Mesothelial cell of epicardium (in vitro differentiated cells): ENCODE data around the gene ARHGEF28. TPM values are rescaled to one million over a fixed set of nuclear protein-coding genes. Genes with fewer than 3 reads are reported as not detected.

Experiments used
- DNase-seq, 2 experiments: peaks; one replicate each; pipeline ENCODE4 v3.0.0; 2021; ENCODE audit warnings: low spot score in 2 of 2; ENCODE audit not compliant: unreplicated experiment in 2 of 2
- H3K27ac Mint-ChIP-seq: 2 replicates; pipeline ENCODE4 v1.8.0; 2021; ENCODE audit warnings: mixed read lengths
- H3K27me3 Mint-ChIP-seq: 2 replicates; pipeline ENCODE4 v1.8.0; 2021; ENCODE audit warnings: low read depth, mixed read lengths
- H3K36me3 Mint-ChIP-seq: 2 replicates; pipeline ENCODE4 v1.8.0; 2021; ENCODE audit warnings: mixed read lengths
- H3K4me1 Mint-ChIP-seq: 2 replicates; pipeline ENCODE4 v1.8.0; 2021; ENCODE audit warnings: mixed read lengths
- H3K4me3 Mint-ChIP-seq: 2 replicates; pipeline ENCODE4 v1.8.0; 2021; ENCODE audit warnings: mild to moderate bottlenecking, moderate library complexity, mixed read lengths
- H3K9me3 Mint-ChIP-seq: 2 replicates; pipeline ENCODE4 v1.8.0; 2021; ENCODE audit warnings: mixed read lengths
- total RNA-seq: library from RNA; stranded (reverse); gene quantifications from 3 replicates; pipeline ENCODE4 v1.2.1, GENCODE V29; 2021
- TF ChIP-seq, protein P1 (sequence below): fragments of 200-600 bp; sonication (generic); IDR thresholded peaks from one replicate; pipeline ENCODE4 v1.5.0; 2021; ENCODE audit warnings: antibody characterized with exemption; ENCODE audit not compliant: unreplicated experiment

ARHGEF28 gene
- total RNA-seq, 1 donor from 2014 or later = 0.40 TPM

DNA sequence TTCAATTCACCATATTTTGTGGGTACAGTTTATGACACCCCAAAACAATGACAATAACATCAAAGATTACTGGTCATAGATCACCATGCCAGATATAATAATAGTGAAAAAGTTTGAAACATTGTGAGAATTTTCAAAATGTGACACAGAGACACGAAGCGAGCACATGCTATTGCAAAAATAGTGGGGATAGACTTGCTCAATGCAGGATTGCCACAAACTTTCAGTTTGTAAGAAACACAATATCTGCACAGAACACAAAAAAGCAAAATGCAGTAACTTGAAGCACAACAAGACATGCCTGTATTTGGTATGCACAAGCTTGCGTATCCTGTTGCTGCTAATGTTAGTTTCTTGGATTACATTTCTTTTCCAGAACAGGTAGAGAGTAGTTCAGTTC is 35.8 kb downstream of the ARHGEF28 start:
- H3K4me3 Mint-ChIP-seq = no peak overlapping the region
- TF ChIP-seq, protein P1, sequence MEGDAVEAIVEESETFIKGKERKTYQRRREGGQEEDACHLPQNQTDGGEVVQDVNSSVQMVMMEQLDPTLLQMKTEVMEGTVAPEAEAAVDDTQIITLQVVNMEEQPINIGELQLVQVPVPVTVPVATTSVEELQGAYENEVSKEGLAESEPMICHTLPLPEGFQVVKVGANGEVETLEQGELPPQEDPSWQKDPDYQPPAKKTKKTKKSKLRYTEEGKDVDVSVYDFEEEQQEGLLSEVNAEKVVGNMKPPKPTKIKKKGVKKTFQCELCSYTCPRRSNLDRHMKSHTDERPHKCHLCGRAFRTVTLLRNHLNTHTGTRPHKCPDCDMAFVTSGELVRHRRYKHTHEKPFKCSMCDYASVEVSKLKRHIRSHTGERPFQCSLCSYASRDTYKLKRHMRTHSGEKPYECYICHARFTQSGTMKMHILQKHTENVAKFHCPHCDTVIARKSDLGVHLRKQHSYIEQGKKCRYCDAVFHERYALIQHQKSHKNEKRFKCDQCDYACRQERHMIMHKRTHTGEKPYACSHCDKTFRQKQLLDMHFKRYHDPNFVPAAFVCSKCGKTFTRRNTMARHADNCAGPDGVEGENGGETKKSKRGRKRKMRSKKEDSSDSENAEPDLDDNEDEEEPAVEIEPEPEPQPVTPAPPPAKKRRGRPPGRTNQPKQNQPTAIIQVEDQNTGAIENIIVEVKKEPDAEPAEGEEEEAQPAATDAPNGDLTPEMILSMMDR = no peak
- no peak for DNase-seq
- peaks cover 5% of the 10 kb centered on the region for H3K9me3 Mint-ChIP-seq
- no peaks in the 10 kb centered on the region for H3K36me3 Mint-ChIP-seq
- no peak overlapping the region for H3K27ac Mint-ChIP-seq
- H3K4me1 Mint-ChIP-seq = no peaks in the 10 kb centered on the region
- H3K27me3 Mint-ChIP-seq = peaks cover 67% of the 10 kb centered on the region

DNA sequence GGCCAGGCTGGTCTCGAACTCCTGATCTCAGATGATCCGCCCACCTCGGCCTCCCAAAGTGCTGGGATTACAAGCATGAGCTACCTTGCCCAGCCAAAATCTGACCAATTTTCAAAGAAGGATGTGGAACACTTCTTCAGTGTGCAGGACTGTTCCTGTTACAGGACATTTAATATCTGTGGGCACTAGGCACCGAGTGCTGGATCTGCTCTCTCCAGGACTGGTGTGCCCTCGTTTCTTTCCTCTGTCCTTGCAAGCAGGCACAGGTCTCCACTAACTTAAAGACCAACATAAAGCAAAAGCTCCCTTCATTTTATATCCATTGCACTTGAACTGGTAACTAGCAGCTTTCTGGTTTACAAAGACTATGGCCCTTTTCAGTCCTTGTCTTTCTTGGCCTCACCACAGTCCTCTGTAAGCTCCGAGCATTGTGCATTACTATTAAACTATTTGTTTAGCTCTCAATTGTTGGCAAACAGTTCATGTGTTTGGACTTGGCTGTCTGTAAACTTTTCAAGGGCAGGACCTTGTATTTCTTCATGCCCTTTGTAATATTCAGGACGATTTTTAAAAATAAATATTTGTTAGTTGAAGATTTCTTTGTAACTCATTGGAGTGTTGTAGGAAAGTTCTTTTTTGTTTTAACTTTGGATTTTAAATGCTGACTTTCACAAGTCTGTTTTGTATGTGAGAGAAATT is 37.3 kb downstream of the ARHGEF28 start:
- TF ChIP-seq, protein P1 = no peak
- Mint-ChIP-seq H3K4me3 (no peak overlapping the region), H3K36me3 (no peaks in the 10 kb centered on the region), H3K9me3 (peaks cover 5% of the 10 kb centered on the region), H3K27ac (no peak overlapping the region), H3K4me1 (peaks cover 2% of the 10 kb centered on the region), H3K27me3 (peaks cover 72% of the 10 kb centered on the region)
- DNase-seq = no peak

DNA sequence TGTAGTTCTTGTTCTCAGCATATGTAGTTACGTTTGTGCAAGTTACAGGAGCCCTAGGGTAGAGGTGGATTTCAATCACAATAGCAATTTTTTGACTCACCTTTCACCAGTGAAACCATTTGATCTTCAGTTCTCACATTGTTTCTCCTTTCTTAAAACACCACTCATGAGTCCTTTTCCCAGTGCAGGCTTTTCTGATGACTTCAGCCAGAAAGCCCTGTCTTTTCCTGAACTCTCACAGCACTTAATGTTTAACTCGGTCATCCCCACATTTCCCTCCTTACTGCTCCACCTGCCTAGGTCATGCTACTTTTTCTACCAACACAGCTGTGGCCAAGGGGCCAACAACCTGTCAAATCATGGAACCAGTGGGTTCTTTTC is 37.9 kb downstream of the ARHGEF28 start:
- Mint-ChIP-seq H3K4me1 (peaks cover 7% of the 10 kb centered on the region), H3K4me3 (no peak overlapping the region), H3K27me3 (peaks cover 75% of the 10 kb centered on the region), H3K36me3 (no peaks in the 10 kb centered on the region), H3K9me3 (peaks cover 5% of the 10 kb centered on the region), H3K27ac (no peak overlapping the region)
- TF ChIP-seq, protein P1 = no peak
- no peak for DNase-seq

DNA sequence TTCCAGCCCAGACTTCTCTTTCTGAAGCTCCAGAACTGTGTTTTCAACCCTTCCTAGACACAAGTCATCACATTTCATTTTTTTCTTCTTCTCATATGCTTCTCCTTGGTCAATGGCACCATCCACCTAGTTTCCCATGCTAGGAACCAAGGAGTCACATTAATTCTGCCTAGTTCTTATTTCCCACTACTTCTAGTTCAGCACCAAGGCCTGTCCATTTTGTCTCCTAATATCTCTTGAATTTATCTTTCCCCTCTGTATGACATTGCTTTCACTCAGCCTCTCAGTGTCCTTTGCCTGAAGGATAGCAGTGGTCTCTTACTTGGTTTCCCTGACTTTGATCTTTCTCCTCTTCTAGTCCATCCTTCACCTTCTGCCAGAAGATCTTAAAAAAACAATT is 38.8 kb downstream of the ARHGEF28 start:
- H3K27ac Mint-ChIP-seq = no peak overlapping the region
- TF ChIP-seq, protein P1 = no peak
- no peak overlapping the region for H3K4me3 Mint-ChIP-seq
- H3K36me3 Mint-ChIP-seq = no peaks in the 10 kb centered on the region
- H3K27me3 Mint-ChIP-seq = peaks cover 74% of the 10 kb centered on the region
- H3K9me3 Mint-ChIP-seq = peaks cover 5% of the 10 kb centered on the region
- DNase-seq = no peak
- H3K4me1 Mint-ChIP-seq = peaks cover 7% of the 10 kb centered on the region

DNA sequence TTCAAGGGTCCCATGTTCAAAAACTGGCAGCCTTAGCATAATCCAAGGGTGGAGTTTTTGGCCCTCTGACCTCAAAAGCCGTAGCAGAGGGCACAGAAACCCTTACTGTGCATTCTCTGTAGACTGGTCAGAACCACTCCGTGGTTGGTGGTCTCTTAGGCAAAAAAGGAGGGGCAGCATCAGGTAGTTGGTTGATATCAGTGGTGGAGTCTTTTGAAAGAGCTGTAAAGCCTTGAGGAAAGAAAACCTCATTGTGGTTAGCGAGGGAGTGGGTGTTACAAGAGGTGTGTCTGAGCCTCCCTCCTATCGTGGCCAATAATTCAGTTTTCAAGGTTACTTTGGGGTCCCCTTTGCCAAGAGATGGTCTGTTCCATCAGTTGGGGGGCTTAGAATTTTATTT is 40.9 kb downstream of the ARHGEF28 start:
- Mint-ChIP-seq H3K9me3 (no peaks in the 10 kb centered on the region), H3K4me3 (no peak overlapping the region), H3K4me1 (peaks cover 11% of the 10 kb centered on the region), H3K27ac (no peak overlapping the region), H3K36me3 (no peaks in the 10 kb centered on the region), H3K27me3 (peaks cover 58% of the 10 kb centered on the region)
- DNase-seq = no peak
- TF ChIP-seq, protein P1 = no peak
